Measurements from ENCODE around the gene TNKS2. TPM values are rescaled to one million over a fixed set of nuclear protein-coding genes. Genes with fewer than 3 reads are reported as not detected.

The TNKS2 gene
- polyA plus RNA-seq, 1 donor (not counting 4 experiments of a cell fraction or from before 2014, with no cell fraction given): 35.4 TPM

- no peak for FAIRE-seq
- dilution Hi-C loops (cut with MboI; ENCODE audit: extremely low pct_ligation_motif_present, low sequenced_read_pairs): no loop called here
Observed at GRCh38 chr10:91860885-91861284, 62.7 kb downstream of the TNKS2 start.

GRCh38 chr10:91864099-91864498 lies 65.9 kb downstream of the TNKS2 start:
- Histone ChIP-seq H3K36me3 (ENCODE audit: control insufficient read depth in 2 of 2, extremely low read depth in 1 of 2, insufficient read depth in 2 of 2, low read length in 2 of 2) (peaks cover 3 to 10% of the 10 kb centered on the region in 2 experiments), H4K20me1 (ENCODE audit: control insufficient read depth, extremely low read depth, insufficient read depth, low read length) (no peaks in the 10 kb centered on the region), H3K9me3 (ENCODE audit: control insufficient read depth, low read depth, low read length) (no peaks in the 10 kb centered on the region), H3K27ac (ENCODE audit: control insufficient read depth, insufficient read depth, low read length) (no peak overlapping the region), H3K79me2 (ENCODE audit: control insufficient read depth, insufficient read depth, low read length) (no peaks in the 10 kb centered on the region), H3K4me3 (ENCODE audit: control insufficient read depth in 2 of 3, extremely low read depth in 1 of 3, insufficient read depth in 2 of 3, low read depth in 1 of 3, low read length in 3 of 3) (no peak overlapping the region), H3K4me1 (ENCODE audit: control insufficient read depth, extremely low read depth, insufficient read depth, low read length) (no peaks in the 10 kb centered on the region), H3K9me1 (ENCODE audit: control insufficient read depth, extremely low read depth, insufficient read depth, low read length) (no peaks in the 10 kb centered on the region), H3K4me2 (ENCODE audit: control insufficient read depth, extremely low read depth, insufficient read depth, low read depth, low read length) (no peak overlapping the region), H3K9ac (ENCODE audit: control insufficient read depth, extremely low read depth, insufficient read depth, low read length) (no peak overlapping the region), H3K27me3 (ENCODE audit: control insufficient read depth, extremely low read depth, insufficient read depth, low read length) (no peaks in the 10 kb centered on the region), H2AFZ (ENCODE audit: control insufficient read depth, low read length) (no peak overlapping the region)
- no peak for FAIRE-seq
- dilution Hi-C loops (cut with MboI; ENCODE audit: extremely low pct_ligation_motif_present, low sequenced_read_pairs): no loop called here
- no peak for DNase-seq (ENCODE audit: low read depth, low spot score)
- TF ChIP-seq CTCF (optimal IDR thresholded peaks at IDR 0.05 in 1 of 3, IDR thresholded peaks at IDR 0.05 in 1 of 3, conservative IDR thresholded peaks at IDR 0.05 in 1 of 3; ENCODE audit: extremely low read depth in 1 of 3, insufficient read depth in 2 of 3, low read length in 3 of 3): no peak
- no peak for TF ChIP-seq EZH2 (IDR thresholded peaks at IDR 0.05; ENCODE audit: low read length)

More at GRCh38 chr10:91860885-91861284, 62.7 kb downstream of the TNKS2 start:
- no peaks in the 10 kb centered on the region for H3K4me1 ChIP-seq (ENCODE audit: control insufficient read depth, extremely low read depth, insufficient read depth, low read length)
- H3K36me3 ChIP-seq (ENCODE audit: control insufficient read depth in 2 of 2, extremely low read depth in 1 of 2, insufficient read depth in 2 of 2, low read length in 2 of 2): peaks cover 3 to 17% of the 10 kb centered on the region in 2 experiments
- no peak overlapping the region for H3K27ac ChIP-seq (ENCODE audit: control insufficient read depth, insufficient read depth, low read length)
- no peak for TF ChIP-seq CTCF (optimal IDR thresholded peaks at IDR 0.05 in 1 of 3, IDR thresholded peaks at IDR 0.05 in 1 of 3, conservative IDR thresholded peaks at IDR 0.05 in 1 of 3; ENCODE audit: extremely low read depth in 1 of 3, insufficient read depth in 2 of 3, low read length in 3 of 3)
- TF ChIP-seq EZH2 (IDR thresholded peaks at IDR 0.05; ENCODE audit: low read length): no peak
- H3K27me3 ChIP-seq (ENCODE audit: control insufficient read depth, extremely low read depth, insufficient read depth, low read length): no peaks in the 10 kb centered on the region
- no peak overlapping the region for H3K9ac ChIP-seq (ENCODE audit: control insufficient read depth, extremely low read depth, insufficient read depth, low read length)
- no peak overlapping the region for H2AFZ ChIP-seq (ENCODE audit: control insufficient read depth, low read length)
- no peaks in the 10 kb centered on the region for H3K9me3 ChIP-seq (ENCODE audit: control insufficient read depth, low read depth, low read length)
- DNase-seq (ENCODE audit: low read depth, low spot score): no peak
- no peaks in the 10 kb centered on the region for H4K20me1 ChIP-seq (ENCODE audit: control insufficient read depth, extremely low read depth, insufficient read depth, low read length)
- H3K4me3 ChIP-seq (ENCODE audit: control insufficient read depth in 2 of 3, extremely low read depth in 1 of 3, insufficient read depth in 2 of 3, low read depth in 1 of 3, low read length in 3 of 3): no peak overlapping the region
- H3K79me2 ChIP-seq (ENCODE audit: control insufficient read depth, insufficient read depth, low read length): no peaks in the 10 kb centered on the region
- no peak overlapping the region for H3K4me2 ChIP-seq (ENCODE audit: control insufficient read depth, extremely low read depth, insufficient read depth, low read depth, low read length)
- H3K9me1 ChIP-seq (ENCODE audit: control insufficient read depth, extremely low read depth, insufficient read depth, low read length): no peaks in the 10 kb centered on the region

Data from keratinocyte (primary cell).